Keratinocyte (primary cell): Measurements from ENCODE around the gene ETFB. TPM values are rescaled to one million over a fixed set of nuclear protein-coding genes. Genes with fewer than 3 reads are reported as not detected.

Source experiments
- DNase-seq: peaks from one replicate; pipeline ENCODE4 v3.0.0-alpha.2; 2011; ENCODE audit warnings: low read depth, missing footprints, low spot score
- FAIRE-seq: peaks from 2 replicates; lab custom pipeline; 2011; peaks lifted over from hg19 to GRCh38; lab: Jason Lieb, UNC
- H2AFZ ChIP-seq: 2 replicates; pipeline ENCODE4 v1.6.0; 2012; ENCODE audit warnings: low read length, control low read depth, inconsistent platforms; ENCODE audit not compliant: control insufficient read depth
- H3K27ac ChIP-seq: 2 replicates; pipeline ENCODE4 v1.5.1; 2011; ENCODE audit warnings: low read length; ENCODE audit not compliant: control insufficient read depth, insufficient read depth
- H3K27me3 ChIP-seq: 3 replicates; pipeline ENCODE4 v1.6.0; 2011; ENCODE audit warnings: low read length; ENCODE audit not compliant: control insufficient read depth, insufficient read depth; ENCODE audit errors: extremely low read depth
- H3K36me3 ChIP-seq, 2 experiments: 2 replicates in 1 of 2; 3 replicates in 1 of 2; pipeline ENCODE4 v1.5.1; 2011; ENCODE audit warnings: low read length in 2 of 2, mild to moderate bottlenecking in 1 of 2; ENCODE audit not compliant: control insufficient read depth in 2 of 2, insufficient read depth in 2 of 2; ENCODE audit errors: extremely low read depth in 1 of 2
- H3K4me1 ChIP-seq: 3 replicates; pipeline ENCODE4 v1.5.1; 2011; ENCODE audit warnings: low read length; ENCODE audit not compliant: control insufficient read depth, insufficient read depth; ENCODE audit errors: extremely low read depth
- H3K4me2 ChIP-seq: 3 replicates; pipeline ENCODE4 v1.6.0; 2011; ENCODE audit warnings: low read depth, low read length; ENCODE audit not compliant: control insufficient read depth, insufficient read depth; ENCODE audit errors: extremely low read depth
- H3K4me3 ChIP-seq, 3 experiments: fragments of 200-600 bp in 1 of 3; sonication (generic) in 1 of 3; 2 replicates in 2 of 3; 3 replicates in 1 of 3; pipeline ENCODE4 v1.5.1; 2011 to 2016; ENCODE audit warnings: low read length in 3 of 3, mild to moderate bottlenecking in 3 of 3, control low read depth in 2 of 3, inconsistent platforms in 1 of 3, low read depth in 1 of 3, mixed read lengths in 1 of 3, mixed run types in 1 of 3, moderate library complexity in 1 of 3; ENCODE audit not compliant: control insufficient read depth in 2 of 3, insufficient read depth in 2 of 3; ENCODE audit errors: extremely low read depth in 1 of 3
- H3K79me2 ChIP-seq: 2 replicates; pipeline ENCODE4 v1.6.0; 2012; ENCODE audit warnings: low read length; ENCODE audit not compliant: control insufficient read depth, insufficient read depth
- H3K9ac ChIP-seq: 3 replicates; pipeline ENCODE4 v1.6.0; 2011; ENCODE audit warnings: low read length; ENCODE audit not compliant: control insufficient read depth, insufficient read depth; ENCODE audit errors: extremely low read depth
- H3K9me1 ChIP-seq: 3 replicates; pipeline ENCODE4 v1.6.0; 2011; ENCODE audit warnings: low read length; ENCODE audit not compliant: control insufficient read depth, insufficient read depth; ENCODE audit errors: extremely low read depth
- H3K9me3 ChIP-seq: 2 replicates; pipeline ENCODE4 v1.5.1; 2012; ENCODE audit warnings: low read depth, low read length; ENCODE audit not compliant: control insufficient read depth
- H4K20me1 ChIP-seq: 3 replicates; pipeline ENCODE4 v1.6.0; 2011; ENCODE audit warnings: low read length; ENCODE audit not compliant: control insufficient read depth, insufficient read depth; ENCODE audit errors: extremely low read depth
- EZH2 ChIP-seq: IDR thresholded peaks from one replicate; pipeline ENCODE4 v1.6.1; 2012; ENCODE audit warnings: inconsistent platforms, mild to moderate bottlenecking, low read length, moderate library complexity
- dilution Hi-C: fragments of 300-500 bp; cut with MboI; formaldehyde crosslinking; loops from one replicate; pipeline ENCODE4 v1.7.0; 2020; ENCODE audit warnings: low sequenced_read_pairs; ENCODE audit not compliant: extremely low pct_ligation_motif_present
- polyA plus RNA-seq, 5 experiments: library from polyadenylated mRNA; depleted of rRNA in 3 of 5; stranded (reverse) in 3 of 5; stranded (forward) in 1 of 5; unstranded in 1 of 5; fragments of >200 nt; gene quantifications; 1 replicate in 1 of 5; 2 replicates in 3 of 5; 3 replicates in 1 of 5; pipeline versions ENCODE4 v1.2.1 to v1.2.3, GENCODE V29; 2011 to 2012; ENCODE audit warnings: missing spikeins in 2 of 5, low read depth in 1 of 5, low replicate concordance in 1 of 5
- TF ChIP-seq, protein P1 (sequence below), 3 experiments: IDR thresholded peaks in 1 of 3; conservative IDR thresholded peaks in 1 of 3; optimal IDR thresholded peaks in 1 of 3; 2 replicates in 2 of 3; 3 replicates in 1 of 3; pipeline versions ENCODE3 to v1.5.1; 2011; ENCODE audit warnings: low read length in 3 of 3, mild to moderate bottlenecking in 3 of 3, moderate library complexity in 2 of 3, control low read depth in 1 of 3, inconsistent platforms in 1 of 3; ENCODE audit not compliant: insufficient read depth in 2 of 3; ENCODE audit errors: extremely low read depth in 1 of 3

Gene ETFB
- polyA plus RNA-seq, 1 donor (not counting 4 experiments of a cell fraction or from before 2014, with no cell fraction given): 95.2 TPM

DNA sequence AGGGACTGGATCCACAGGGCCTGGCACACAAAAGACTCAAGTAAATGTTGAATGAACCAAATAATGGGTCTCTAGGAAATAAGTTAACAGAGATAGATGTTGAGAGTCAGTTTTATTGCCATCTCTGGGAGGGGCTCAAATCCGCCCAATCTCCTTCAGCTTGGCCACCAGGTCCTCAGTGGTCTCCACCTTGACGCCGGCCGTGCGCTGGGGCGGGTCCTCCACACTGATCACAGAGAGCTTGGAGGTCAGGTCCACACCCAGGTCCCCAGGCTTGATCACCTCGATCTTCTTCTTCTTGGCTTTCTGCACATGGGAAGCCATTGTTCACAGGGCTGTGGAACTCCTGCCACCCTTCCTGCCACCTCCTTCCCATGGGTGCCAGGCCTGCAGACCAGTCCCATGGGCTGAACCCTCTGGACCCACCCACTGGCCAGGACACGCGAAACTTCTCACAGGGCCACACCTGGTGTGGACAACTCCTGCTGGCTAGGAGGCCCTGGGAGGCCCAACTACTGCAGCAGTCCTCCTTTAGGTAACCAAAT, 21.0 kb downstream of the ETFB start:
- Histone ChIP-seq H3K27me3 (no peaks in the 10 kb centered on the region), H3K9ac (no peak overlapping the region), H4K20me1 (no peaks in the 10 kb centered on the region), H3K9me3 (no peaks in the 10 kb centered on the region), H3K4me1 (peaks cover 3% of the 10 kb centered on the region), H2AFZ (no peak overlapping the region), H3K9me1 (no peaks in the 10 kb centered on the region), H3K36me3 (peaks cover 4 to 18% of the 10 kb centered on the region in 2 experiments), H3K4me3 (no peak overlapping the region), H3K79me2 (no peaks in the 10 kb centered on the region), H3K27ac (no peak overlapping the region), H3K4me2 (no peak overlapping the region)
- no peak for FAIRE-seq
- no peak for DNase-seq
- dilution Hi-C loops: no loop called here
- TF ChIP-seq, protein P1, sequence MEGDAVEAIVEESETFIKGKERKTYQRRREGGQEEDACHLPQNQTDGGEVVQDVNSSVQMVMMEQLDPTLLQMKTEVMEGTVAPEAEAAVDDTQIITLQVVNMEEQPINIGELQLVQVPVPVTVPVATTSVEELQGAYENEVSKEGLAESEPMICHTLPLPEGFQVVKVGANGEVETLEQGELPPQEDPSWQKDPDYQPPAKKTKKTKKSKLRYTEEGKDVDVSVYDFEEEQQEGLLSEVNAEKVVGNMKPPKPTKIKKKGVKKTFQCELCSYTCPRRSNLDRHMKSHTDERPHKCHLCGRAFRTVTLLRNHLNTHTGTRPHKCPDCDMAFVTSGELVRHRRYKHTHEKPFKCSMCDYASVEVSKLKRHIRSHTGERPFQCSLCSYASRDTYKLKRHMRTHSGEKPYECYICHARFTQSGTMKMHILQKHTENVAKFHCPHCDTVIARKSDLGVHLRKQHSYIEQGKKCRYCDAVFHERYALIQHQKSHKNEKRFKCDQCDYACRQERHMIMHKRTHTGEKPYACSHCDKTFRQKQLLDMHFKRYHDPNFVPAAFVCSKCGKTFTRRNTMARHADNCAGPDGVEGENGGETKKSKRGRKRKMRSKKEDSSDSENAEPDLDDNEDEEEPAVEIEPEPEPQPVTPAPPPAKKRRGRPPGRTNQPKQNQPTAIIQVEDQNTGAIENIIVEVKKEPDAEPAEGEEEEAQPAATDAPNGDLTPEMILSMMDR (optimal IDR thresholded peaks at IDR 0.05 in 1 of 3, IDR thresholded peaks at IDR 0.05 in 1 of 3, conservative IDR thresholded peaks at IDR 0.05 in 1 of 3; ENCODE audit: extremely low read depth in 1 of 3, insufficient read depth in 2 of 3, low read length in 3 of 3): no peak
- TF ChIP-seq EZH2: no peak

DNA sequence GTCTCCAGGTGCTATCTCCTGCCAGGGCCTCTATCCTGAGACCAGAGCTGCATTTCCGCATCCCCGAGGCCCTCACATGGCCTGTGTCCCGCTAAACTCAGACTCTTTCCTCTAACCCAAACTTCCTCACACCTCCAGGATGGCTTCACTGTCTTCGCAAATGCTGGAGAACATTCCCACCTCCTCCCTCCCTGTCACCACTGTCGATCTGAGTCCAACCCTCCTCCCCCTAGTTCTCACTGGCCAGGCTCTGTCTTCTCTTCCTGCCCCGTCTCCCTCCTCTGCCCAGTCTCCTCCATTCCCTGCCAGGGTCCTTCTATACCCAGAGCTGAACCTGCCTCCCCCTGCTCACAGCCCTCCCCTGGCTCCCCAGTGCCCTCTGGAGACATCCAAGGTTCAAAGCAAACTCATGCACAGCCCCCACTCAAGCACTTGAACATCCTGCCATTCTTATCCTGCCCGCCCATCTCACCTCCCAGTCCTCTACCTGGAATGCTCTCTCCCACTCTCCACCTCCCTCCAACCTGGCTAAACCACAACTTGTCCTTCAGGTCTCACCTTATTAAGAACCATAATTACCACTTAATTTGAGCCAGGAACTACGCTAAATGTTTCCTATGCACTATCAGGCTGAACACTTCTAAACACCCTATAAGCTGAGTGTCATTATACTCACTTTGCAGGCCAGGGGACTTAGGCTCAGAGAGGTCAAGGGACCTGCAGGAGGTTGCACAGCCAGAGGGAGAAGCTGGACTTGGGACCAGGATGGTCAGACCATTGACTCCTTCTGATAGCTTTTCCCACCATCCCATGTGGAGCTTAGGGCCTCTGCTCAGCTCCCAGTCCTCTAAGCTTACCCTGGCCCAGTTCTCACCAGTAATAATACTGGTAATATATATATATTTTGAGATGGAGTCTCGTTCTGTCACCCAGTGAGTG, 23.3 kb downstream of the ETFB start:
- no peaks in the 10 kb centered on the region for H3K79me2 ChIP-seq
- dilution Hi-C loops: no loop called here
- H3K4me3 ChIP-seq: no peak overlapping the region
- FAIRE-seq (no peak), DNase-seq (no peak)
- no peak overlapping the region for H2AFZ ChIP-seq
- H3K4me2 ChIP-seq: no peak overlapping the region
- no peak overlapping the region for H3K27ac ChIP-seq
- no peak overlapping the region for H3K9ac ChIP-seq
- H3K36me3 ChIP-seq: peaks cover 4 to 13% of the 10 kb centered on the region in 2 experiments
- H3K4me1 ChIP-seq: peaks cover 8% of the 10 kb centered on the region
- no peaks in the 10 kb centered on the region for H3K9me1 ChIP-seq
- TF ChIP-seq, protein P1 (optimal IDR thresholded peaks at IDR 0.05 in 1 of 3, IDR thresholded peaks at IDR 0.05 in 1 of 3, conservative IDR thresholded peaks at IDR 0.05 in 1 of 3; ENCODE audit: extremely low read depth in 1 of 3, insufficient read depth in 2 of 3, low read length in 3 of 3): no peak
- TF ChIP-seq EZH2: no peak
- no peaks in the 10 kb centered on the region for H3K27me3 ChIP-seq
- no peaks in the 10 kb centered on the region for H3K9me3 ChIP-seq
- H4K20me1 ChIP-seq: no peaks in the 10 kb centered on the region
